HG03045 (cell line): ENCODE data around the gene PARP14.
"Not testable (repeated sequence)": the region's sequence is repeated elsewhere in the genome, so short reads cannot be mapped to it uniquely, and the experiment has no call there.

Experiments used
- ATAC-seq: cut with Tn5 transposase; IDR thresholded peaks from one replicate; pipeline ENCODE4 v1.9.1; 2021; ENCODE audit warnings: mild to moderate bottlenecking, moderate library complexity; ENCODE audit not compliant: unreplicated experiment

Gene PARP14

GRCh38 chr3:122714273-122714672, 33.6 kb downstream of the PARP14 start:
- ATAC-seq, result no peak

DNA sequence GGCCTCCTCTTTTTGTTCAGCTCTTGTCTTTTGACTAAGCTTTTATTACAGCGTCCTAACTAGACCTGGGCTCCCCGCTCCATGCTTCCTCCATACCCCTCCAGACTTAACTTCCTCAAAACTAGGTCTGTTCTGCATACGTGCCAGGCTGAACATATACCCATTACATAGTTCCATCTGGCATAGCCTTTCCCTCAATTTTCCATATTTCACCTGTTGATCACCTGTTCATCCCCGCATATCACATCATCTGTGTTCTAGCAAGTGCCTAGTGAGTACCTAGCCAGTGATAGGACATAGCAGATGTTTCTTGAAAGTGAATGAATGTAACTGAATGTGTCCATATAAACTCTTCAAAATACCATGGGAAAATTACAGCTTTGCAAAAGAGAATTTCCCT, 36.0 kb downstream of the PARP14 start:
- ATAC-seq, result no peak

DNA sequence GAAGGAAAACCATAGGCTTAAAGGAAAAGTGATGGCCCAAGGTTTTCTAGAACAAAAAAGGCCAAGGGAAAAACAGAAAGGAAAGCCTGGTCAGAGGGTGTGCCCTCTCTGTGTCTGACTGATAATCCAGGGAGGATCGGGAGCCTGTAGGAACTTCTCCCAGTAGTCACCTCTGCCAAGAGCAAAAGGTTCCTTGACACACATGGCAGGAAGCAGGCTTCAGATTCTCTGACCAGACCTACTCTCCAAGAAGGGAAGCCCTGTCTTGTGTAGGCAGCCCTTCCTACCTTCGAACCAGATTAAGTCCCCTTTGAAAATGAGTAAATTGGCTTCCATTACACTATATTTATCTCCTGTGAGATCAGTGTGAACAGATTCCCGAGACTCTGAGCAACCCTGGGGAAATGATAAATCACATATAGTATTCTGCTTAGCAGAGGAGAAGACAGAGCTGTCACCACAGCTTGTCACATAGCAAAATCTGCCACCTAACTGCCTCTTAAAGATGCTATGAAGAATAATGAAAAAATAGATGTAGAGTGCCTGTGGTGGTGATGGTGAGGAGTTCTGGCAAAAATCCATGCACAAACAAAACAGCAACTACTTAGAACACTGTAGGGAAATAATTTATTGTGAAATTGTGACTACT, 38.8 kb downstream of the PARP14 start:
- no peak for ATAC-seq

- no peak for ATAC-seq
Measured at GRCh38 chr3:122725106-122725505, 44.5 kb downstream of the PARP14 start.

- no peak for ATAC-seq
Measured at GRCh38 chr3:122727294-122727693, 46.7 kb downstream of the PARP14 start.

DNA sequence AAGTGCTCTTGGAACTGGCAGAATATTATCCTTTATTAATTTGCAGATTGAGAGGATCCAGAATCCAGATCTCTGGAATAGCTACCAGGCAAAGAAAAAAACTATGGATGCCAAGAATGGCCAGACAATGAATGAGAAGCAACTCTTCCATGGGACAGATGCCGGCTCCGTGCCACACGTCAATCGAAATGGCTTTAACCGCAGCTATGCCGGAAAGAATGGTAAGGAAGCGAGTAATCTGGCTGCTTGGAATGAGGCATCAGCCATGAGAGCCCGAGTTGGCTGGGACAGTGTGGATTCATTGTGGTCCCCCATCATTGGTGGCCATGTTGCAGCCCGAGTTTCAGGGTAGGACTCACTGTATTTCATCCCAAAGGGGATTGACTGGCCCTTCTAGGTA, 47.1 kb downstream of the PARP14 start:
- no peak for ATAC-seq

DNA sequence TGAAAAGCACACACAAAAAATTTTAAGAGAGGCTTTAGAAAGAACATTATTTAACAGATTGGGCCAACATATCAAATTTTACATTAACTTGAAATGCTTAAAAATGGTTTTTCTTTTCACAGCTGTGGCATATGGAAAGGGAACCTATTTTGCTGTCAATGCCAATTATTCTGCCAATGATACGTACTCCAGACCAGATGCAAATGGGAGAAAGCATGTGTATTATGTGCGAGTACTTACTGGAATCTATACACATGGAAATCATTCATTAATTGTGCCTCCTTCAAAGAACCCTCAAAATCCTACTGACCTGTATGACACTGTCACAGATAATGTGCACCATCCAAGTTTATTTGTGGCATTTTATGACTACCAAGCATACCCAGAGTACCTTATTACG, 47.5 kb downstream of the PARP14 start:
- no peak for ATAC-seq

DNA sequence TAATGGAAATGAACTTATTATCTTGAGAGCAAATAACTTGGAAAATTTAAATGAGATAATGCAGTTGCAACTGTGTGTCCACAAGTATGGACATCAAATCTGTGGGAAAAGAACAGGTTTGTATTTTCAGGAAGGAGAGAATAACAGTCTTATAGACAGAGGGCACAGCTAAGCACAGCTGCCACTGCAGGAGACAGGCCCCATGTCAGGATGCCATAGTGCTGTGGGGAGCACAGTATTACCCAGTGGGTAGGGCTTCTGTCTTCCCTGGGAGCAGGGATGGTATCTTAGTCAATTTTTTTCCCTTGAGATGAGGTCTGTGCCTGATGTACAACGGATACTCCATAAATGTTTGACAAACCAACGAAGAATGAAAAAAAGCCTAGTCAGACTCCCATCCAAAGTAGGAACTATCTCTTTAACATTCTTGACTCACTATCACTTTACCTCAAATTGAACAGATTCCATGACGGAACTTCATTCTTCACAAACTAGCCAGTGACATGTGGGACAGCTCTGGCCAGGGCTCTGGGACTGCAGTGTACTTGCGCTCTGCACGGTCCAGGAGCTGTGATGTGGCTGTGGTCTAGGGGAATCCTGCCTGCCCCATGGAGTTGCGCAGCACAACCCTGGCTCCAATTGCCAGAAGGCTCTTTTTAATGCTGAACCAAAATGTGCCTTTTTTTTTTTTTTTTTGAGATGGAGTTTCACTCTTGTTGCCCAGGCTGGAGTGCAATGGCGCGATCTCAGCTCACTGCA, 48.3 kb downstream of the PARP14 start:
- no peak for ATAC-seq

GRCh38 chr3:122730240-122730639, 49.6 kb downstream of the PARP14 start:
- no peak for ATAC-seq

- ATAC-seq, result not testable (repeated sequence)
Measured at GRCh38 chr3:122732682-122733525, 52.3 kb downstream of the PARP14 start.

GRCh38 chr3:122739172-122739571, 58.5 kb downstream of the PARP14 start:
- ATAC-seq, result no peak

DNA sequence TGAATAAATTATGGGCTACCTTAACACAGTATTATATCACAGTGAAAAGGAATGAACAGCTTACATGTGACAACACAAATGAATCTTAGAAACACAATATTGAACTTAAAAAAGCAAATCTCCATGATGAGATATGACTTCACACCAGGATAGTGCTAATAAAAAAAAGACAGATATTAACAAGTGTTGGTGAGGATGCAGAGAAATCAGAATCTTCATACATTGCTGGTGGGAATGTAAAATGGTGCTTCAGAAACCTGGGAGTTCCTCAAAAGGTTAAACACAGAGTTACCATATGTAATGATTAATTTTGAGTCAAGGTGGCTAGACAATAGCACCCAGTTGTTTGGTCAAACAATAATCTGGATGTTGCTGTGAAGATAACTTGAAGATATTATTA, 61.6 kb downstream of the PARP14 start:
- no peak for ATAC-seq

- ATAC-seq, result no peak
Measured at GRCh38 chr3:122743581-122744120, 63.0 kb downstream of the PARP14 start.

DNA sequence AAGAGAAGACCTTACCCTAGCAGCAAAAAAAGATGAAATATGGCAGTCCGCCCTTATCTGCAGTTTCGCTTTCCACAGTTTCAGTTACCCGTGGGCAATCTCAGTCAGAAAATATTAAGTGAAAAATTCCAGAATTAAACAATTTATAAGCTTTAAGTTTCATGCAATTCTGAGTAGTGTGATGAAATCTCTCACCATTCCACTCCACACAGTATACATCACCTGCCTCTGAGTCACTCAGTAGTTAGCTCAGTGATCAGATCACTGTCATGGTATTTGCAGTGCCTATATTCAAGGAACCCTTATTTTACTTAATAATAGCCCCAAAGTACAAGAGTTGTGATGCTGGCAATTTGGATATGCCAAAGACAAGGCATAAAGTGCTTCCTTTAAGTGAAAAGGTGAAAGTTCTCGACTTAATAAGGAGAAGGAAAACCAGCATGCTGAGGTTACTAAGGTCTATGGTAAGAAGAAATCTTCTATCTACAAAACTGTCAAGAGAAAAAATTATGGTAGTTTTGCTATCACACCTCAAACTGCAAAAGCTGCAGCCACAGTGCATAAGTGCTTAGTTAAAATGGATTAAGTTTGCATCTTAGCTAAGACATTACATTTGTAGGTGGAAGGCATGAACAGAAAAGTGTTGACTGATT, 64.9 kb downstream of the PARP14 start:
- no peak for ATAC-seq

DNA sequence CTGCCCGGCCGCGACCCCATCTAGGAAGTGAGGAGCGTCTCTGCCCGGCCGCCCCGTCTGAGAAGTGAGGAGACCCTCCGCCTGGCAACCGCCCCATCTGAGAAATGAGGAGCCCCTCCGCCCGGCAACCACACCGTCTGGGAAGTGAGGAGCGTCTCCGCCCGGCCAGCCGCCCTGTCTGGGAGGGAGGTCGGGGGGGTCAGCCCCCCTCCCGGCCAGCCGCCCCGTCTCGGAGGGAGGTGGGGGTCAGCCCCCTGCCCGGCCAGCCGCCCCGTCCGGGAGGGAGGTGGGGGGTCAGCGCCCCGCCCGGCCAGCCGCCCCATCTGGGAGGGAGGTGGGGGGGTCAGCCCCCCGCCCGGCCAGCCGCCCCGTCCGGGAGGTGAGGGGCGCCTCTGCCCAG, 66.7 kb downstream of the PARP14 start:
- ATAC-seq, result not testable (repeated sequence)

DNA sequence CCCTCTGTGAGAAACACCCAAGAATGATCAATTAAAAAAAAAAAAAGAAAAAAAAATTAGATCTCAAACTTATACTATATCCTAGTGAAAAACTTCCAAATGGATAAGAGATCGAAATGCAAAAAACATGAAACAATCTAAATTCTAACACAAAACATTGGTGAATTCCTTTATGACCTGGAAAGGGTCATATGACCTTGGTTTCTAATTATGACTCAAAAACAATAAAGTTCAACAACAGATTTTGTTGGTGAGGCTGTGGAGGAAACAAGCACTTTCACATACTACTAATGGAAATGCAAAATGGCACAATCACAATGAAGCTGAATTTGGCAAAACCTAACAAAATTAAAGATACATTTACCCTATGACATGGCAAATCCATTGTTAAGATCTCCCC, 67.7 kb downstream of the PARP14 start:
- no peak for ATAC-seq

- ATAC-seq, result no peak
Measured at GRCh38 chr3:122754929-122755328, 74.3 kb downstream of the PARP14 start.

DNA sequence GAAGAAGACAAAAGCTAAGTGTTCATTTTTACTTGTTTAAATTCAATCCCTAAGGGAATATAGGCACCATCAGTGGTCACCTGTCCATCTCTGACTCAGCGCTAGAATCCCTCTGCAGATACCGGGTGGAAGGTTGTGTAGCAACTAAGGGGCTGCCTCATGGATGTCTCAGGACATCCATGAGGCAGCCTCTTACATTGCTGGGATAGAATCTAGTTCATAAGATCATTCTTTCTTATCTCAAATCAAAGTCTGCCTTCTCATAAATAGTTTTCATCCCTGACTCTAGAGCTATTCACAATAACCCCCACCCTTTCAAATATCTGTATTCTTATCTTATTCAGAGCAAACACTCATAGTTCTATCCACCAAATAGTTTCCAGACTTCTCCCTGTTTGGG, 74.9 kb downstream of the PARP14 start:
- ATAC-seq, result no peak

GRCh38 chr3:122758877-122759560, 78.4 kb downstream of the PARP14 start:
- ATAC-seq, result no peak
